Parathyroid adenoma (tissue), 2 donors: ENCODE results near the gene PTPRM.

ENCODE experiments used
- H2AFZ ChIP-seq: fragments of 300-600 bp; sonication (generic); one replicate; pipeline ENCODE4 v1.7.0; 2017; ENCODE audit warnings: antibody characterized with exemption, mild to moderate bottlenecking
- H3K27ac ChIP-seq: fragments of 300-600 bp; sonication (generic); one replicate; pipeline ENCODE4 v1.7.0; 2017
- H3K27me3 ChIP-seq: fragments of 300-600 bp; sonication (generic); one replicate; pipeline ENCODE4 v1.7.0; 2017; ENCODE audit warnings: low read length; ENCODE audit not compliant: control insufficient read depth, insufficient read depth
- H3K36me3 ChIP-seq: fragments of 300-600 bp; sonication (generic); one replicate; pipeline ENCODE4 v1.7.0; 2017; ENCODE audit warnings: low read length; ENCODE audit not compliant: control insufficient read depth, insufficient read depth
- H3K4me1 ChIP-seq: fragments of 300-600 bp; sonication (generic); one replicate; pipeline ENCODE4 v1.7.0; 2017; ENCODE audit warnings: control low read depth
- H3K4me2 ChIP-seq: fragments of 300-600 bp; sonication (generic); one replicate; pipeline ENCODE4 v1.7.0; 2017; ENCODE audit warnings: low read length
- H3K4me3 ChIP-seq: fragments of 300-600 bp; sonication (generic); one replicate; pipeline ENCODE4 v1.7.0; 2017; ENCODE audit warnings: low read depth, low read length
- H3K79me2 ChIP-seq: fragments of 300-600 bp; sonication (generic); one replicate; pipeline ENCODE4 v1.7.0; 2017; ENCODE audit warnings: control low read depth
- H3K9ac ChIP-seq: fragments of 300-600 bp; sonication (generic); one replicate; pipeline ENCODE4 v1.7.0; 2017; ENCODE audit warnings: mild to moderate bottlenecking
- H3K9me3 ChIP-seq: fragments of 300-600 bp; sonication (generic); one replicate; pipeline ENCODE4 v1.7.0; 2017; ENCODE audit warnings: low read length; ENCODE audit not compliant: control insufficient read depth
- TF ChIP-seq, protein P1 (sequence below): fragments of 300-600 bp; sonication (generic); IDR thresholded peaks from one replicate; pipeline ENCODE4 v1.7.0; 2017; ENCODE audit warnings: antibody characterized with exemption, mild to moderate bottlenecking
- donor health status: primary hyperparathyroidism.

PTPRM gene

DNA sequence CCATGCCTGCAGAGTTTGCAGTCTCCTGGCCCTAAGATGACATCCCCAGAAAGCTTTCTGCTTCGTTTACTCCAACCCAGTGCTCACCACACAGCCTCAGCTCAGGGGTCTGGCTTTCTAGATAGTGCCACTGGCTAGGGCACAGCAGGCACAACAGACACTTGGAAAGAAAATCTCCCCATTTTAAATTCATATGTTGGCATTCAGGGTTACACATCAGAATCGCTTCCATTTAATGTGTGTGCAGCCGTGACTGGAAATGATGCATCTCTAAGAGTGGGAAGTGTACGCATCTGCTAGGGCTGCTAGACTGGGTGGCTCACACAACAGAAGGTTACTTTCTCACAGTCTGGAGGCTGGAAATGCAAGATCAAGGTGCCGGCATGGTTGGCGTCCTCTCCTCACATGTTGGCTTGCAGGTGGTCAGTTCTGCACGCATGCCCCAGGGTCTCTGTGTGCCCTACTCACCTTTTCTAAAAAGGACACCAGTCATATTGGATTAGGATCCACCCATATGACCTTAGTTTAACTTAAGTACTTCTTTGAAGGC, 712.7 kb downstream of the PTPRM start:
- Histone ChIP-seq H3K36me3 (no peaks in the 10 kb centered on the region), H3K27ac (no peak overlapping the region)
- TF ChIP-seq, protein P1, sequence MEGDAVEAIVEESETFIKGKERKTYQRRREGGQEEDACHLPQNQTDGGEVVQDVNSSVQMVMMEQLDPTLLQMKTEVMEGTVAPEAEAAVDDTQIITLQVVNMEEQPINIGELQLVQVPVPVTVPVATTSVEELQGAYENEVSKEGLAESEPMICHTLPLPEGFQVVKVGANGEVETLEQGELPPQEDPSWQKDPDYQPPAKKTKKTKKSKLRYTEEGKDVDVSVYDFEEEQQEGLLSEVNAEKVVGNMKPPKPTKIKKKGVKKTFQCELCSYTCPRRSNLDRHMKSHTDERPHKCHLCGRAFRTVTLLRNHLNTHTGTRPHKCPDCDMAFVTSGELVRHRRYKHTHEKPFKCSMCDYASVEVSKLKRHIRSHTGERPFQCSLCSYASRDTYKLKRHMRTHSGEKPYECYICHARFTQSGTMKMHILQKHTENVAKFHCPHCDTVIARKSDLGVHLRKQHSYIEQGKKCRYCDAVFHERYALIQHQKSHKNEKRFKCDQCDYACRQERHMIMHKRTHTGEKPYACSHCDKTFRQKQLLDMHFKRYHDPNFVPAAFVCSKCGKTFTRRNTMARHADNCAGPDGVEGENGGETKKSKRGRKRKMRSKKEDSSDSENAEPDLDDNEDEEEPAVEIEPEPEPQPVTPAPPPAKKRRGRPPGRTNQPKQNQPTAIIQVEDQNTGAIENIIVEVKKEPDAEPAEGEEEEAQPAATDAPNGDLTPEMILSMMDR: no peak

DNA sequence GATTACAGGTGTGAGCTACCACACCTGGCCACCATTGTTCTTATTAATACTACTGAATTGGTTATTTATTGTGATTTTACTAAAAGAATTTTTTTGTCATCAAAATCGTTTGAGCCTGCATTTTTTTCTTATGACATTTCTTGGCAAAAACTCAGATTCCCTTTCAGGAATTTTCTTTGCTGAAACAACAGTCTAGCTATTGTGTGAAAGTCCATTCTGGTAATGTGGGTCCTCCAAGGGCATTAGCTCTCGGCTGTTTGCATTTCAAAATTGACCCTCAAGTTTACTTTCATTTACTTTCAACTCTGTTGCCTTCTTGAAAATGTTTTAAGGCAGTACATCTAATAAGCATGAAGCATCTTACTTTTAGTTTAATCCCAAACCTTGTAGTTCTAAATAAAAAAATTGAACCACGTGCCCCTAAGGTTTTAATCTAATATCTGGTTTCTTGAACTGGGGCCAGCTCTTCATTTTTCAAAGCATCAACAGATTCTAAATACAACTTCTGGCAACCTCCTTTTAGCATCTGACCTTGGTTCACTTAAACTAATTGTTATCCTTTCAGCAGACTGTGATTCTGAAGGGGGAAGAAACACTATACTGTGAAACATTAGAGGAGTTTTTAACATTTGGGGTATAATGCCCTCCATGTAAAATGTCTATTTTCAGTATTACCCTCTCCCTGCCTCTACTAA, 716.9 kb downstream of the PTPRM start:
- Histone ChIP-seq H3K4me2 (no peak overlapping the region), H3K27me3 (no peaks in the 10 kb centered on the region), H2AFZ (no peak overlapping the region), H3K4me3 (no peak overlapping the region), H3K9me3 (no peaks in the 10 kb centered on the region), H3K4me1 (no peaks in the 10 kb centered on the region), H3K79me2 (no peaks in the 10 kb centered on the region), H3K9ac (no peak overlapping the region), H3K27ac (no peak overlapping the region), H3K36me3 (no peaks in the 10 kb centered on the region)
- TF ChIP-seq, protein P1: no peak

More for the DNA sequence above, 712.7 kb downstream of the PTPRM start:
- Histone ChIP-seq H2AFZ (no peak overlapping the region), H3K27me3 (no peaks in the 10 kb centered on the region), H3K4me3 (no peak overlapping the region), H3K9me3 (no peaks in the 10 kb centered on the region), H3K79me2 (no peaks in the 10 kb centered on the region), H3K4me2 (no peak overlapping the region), H3K9ac (no peak overlapping the region), H3K4me1 (no peaks in the 10 kb centered on the region)

DNA sequence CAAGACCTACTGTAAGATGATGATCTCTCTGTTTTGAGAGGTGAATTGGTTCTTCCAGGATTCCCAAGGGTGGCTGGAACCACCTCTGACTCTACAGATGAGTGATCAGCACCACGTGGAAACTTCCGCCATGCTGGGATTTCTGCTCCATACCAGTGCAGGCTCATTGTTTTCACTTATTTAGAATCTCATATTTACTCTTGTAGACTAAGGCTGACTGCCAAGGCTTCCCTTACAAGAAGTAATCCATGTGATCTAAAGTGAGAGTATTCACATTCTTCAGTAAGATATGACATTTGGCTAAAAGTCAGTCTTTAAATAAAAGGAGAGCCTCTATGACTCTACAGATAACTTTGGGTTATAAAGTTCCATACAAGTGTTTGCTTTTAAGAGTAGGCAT, 719.2 kb downstream of the PTPRM start:
- Histone ChIP-seq H3K4me2 (no peak overlapping the region), H3K4me3 (no peak overlapping the region), H3K4me1 (no peaks in the 10 kb centered on the region), H3K79me2 (no peaks in the 10 kb centered on the region), H2AFZ (no peak overlapping the region), H3K9me3 (no peaks in the 10 kb centered on the region), H3K9ac (no peak overlapping the region), H3K36me3 (no peaks in the 10 kb centered on the region), H3K27me3 (no peaks in the 10 kb centered on the region), H3K27ac (no peak overlapping the region)
- TF ChIP-seq, protein P1: no peak

DNA sequence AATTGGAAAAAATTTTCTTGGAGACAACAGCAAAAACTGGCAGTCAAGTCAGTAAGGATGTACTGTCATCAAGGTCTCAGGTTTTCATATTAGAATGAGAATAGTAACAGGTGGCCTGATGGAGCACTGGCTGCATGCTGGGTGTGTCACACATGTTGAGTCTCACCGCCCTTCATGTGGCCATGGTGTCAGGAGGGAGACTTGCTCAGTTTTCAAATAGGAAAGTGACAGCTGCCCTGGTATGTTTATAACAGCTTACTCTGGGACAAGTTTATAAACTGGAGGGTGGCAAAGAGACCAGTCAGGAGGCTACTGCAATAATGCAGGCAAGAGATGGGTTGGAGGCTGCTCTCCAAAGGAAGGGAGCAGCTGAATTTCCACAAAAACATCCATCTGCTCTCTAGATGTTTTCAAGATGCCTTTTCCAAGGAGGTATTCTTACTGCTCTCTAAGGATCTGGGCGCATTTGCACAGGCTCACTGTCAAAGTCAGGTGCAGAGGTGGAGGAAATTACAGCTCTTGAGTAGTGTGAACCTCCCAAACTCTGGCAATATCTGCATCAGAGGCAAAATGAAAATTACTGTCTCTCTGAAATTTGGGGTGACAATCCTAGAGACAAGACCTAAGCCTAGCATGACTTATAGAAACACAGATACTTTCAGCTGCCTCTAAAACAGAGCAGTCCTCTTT, 720.2 kb downstream of the PTPRM start:
- Histone ChIP-seq H3K9me3 (no peaks in the 10 kb centered on the region), H3K4me2 (no peak overlapping the region), H3K4me1 (no peaks in the 10 kb centered on the region), H3K79me2 (no peaks in the 10 kb centered on the region), H3K9ac (no peak overlapping the region), H2AFZ (no peak overlapping the region), H3K27ac (no peak overlapping the region), H3K36me3 (no peaks in the 10 kb centered on the region), H3K27me3 (no peaks in the 10 kb centered on the region), H3K4me3 (no peak overlapping the region)
- TF ChIP-seq, protein P1: no peak
